Measurements from ENCODE around the gene EIF3B. TPM values are rescaled to one million over a fixed set of nuclear protein-coding genes. Genes with fewer than 3 reads are reported as not detected.

Gene EIF3B
- total RNA-seq = 199 and 264 TPM in 2 replicates

GRCh38 chr7:2354186-2354938 is at the start of gene EIF3B:
TSS of gene EIF3B (plus strand) at chr7:2354827. CDS start at chr7:2354922, 95 bp downstream.

GRCh38 chr7:2314209-2314955 is 40.2 kb upstream of the EIF3B start, which contains the start of gene SNX8:
TSS of gene SNX8 (minus strand) at chr7:2314441. CDS start at chr7:2314421, 20 bp downstream.

DNA sequence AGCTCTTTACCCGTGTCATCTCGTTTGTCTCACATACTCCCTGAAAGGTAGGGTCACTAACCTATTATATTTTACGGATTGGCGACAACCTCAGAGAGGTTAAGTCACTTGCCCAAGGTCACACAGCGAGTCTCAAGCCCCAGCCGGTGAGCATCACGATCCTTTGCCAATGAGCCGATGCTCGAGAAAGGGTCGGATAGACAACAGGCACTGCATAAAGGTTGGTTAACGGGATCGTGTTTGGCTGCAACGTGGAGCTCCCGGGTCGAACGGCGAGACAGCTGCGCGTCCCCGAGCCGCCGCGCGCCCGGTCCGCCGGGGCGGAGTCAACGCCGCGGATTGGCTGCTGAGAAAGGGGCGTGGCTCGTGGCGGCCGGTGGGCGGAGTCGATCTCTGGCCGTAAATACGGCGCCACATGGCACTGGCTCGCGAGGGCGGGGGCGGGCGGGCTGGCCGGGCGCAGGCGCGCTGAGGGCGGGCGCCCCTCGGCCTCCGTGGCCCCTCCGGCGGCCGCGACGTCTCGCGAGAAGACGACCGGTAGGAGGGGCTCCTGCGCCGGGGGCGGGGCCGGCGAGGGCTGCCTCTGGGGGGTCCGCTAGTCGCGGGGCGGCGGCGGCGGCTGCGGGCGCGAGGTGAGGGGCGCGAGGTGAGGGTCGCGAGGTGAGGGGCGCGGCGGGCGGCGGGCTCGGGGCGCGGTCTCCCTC is 48.5 kb downstream of the EIF3B start, which contains the start of gene CHST12:
TSS of gene CHST12 (plus strand) at position 598 of the 704 bp plus-strand sequence. CDS start 29,029 bp downstream, outside the sequence.

Other genes with a start within 250 kb of the EIF3B start
- 30.7 and 60.0 TPM in 2 replicates for gene MAD1L1, start 121.9 kb upstream of the EIF3B start, total RNA-seq
- 16.1 and 31.8 TPM in 2 replicates for gene MRM2, start 112.6 kb upstream of the EIF3B start, total RNA-seq
- 16.3 and 42.6 TPM in 2 replicates for gene NUDT1, start 112.6 kb upstream of the EIF3B start, total RNA-seq
- 11.3 and 24.2 TPM in 2 replicates for gene SNX8, start 40.4 kb upstream of the EIF3B start, total RNA-seq
- 2.8 and 6.1 TPM in 2 replicates for gene CHST12, start 48.8 kb downstream of the EIF3B start, total RNA-seq
- not detected in 2 replicates for gene GRIFIN, start 121.6 kb downstream of the EIF3B start, total RNA-seq
- gene LFNG, start 164.9 kb downstream of the EIF3B start, total RNA-seq = 16.3 and 17.1 TPM in 2 replicates
- 19.2 and 25.5 TPM in 2 replicates for gene BRAT1, start 200.7 kb downstream of the EIF3B start, total RNA-seq
- gene IQCE, start 204.2 kb downstream of the EIF3B start, total RNA-seq = 5.9 and 7.5 TPM in 2 replicates